B cell (primary cell): ENCODE data around the gene PILRB.

Source experiments
- CTCF ChIP-seq: fragments of 200-600 bp; IDR thresholded peaks from one replicate; pipeline ENCODE4 v1.8.0; 2022; ENCODE audit warnings: antibody characterized with exemption, mild to moderate bottlenecking
- EZH2 ChIP-seq: IDR thresholded peaks from 2 replicates; pipeline ENCODE4 v1.6.1; 2012; ENCODE audit warnings: borderline replicate concordance, low read depth, mild to moderate bottlenecking, moderate library complexity, low read length; ENCODE audit not compliant: insufficient read depth, poor library complexity, severe bottlenecking

GRCh38 chr7:100374601-100375000, 16.7 kb downstream of the PILRB start:
- TF ChIP-seq EZH2 (no peak), CTCF (no peak)
